OCI-LY7 (cell line): ENCODE results near the gene ANTKMT.

Source experiments
- EZH2phosphoT487 ChIP-seq: fragments of 200-600 bp; sonication (generic); IDR thresholded peaks from 2 replicates; pipeline ENCODE4 v1.6.1; 2018; ENCODE audit warnings: low read depth, borderline replicate concordance, mild to moderate bottlenecking, mixed run types, antibody characterized with exemption, low read length, moderate library complexity, mixed read lengths
- TF ChIP-seq, protein P1 (sequence below): fragments of 200-600 bp; sonication (generic); conservative IDR thresholded peaks from 2 replicates; pipeline ENCODE4 v1.5.1; 2014; ENCODE audit warnings: mild to moderate bottlenecking, antibody characterized with exemption, low read length, moderate library complexity, mixed read lengths

DNA sequence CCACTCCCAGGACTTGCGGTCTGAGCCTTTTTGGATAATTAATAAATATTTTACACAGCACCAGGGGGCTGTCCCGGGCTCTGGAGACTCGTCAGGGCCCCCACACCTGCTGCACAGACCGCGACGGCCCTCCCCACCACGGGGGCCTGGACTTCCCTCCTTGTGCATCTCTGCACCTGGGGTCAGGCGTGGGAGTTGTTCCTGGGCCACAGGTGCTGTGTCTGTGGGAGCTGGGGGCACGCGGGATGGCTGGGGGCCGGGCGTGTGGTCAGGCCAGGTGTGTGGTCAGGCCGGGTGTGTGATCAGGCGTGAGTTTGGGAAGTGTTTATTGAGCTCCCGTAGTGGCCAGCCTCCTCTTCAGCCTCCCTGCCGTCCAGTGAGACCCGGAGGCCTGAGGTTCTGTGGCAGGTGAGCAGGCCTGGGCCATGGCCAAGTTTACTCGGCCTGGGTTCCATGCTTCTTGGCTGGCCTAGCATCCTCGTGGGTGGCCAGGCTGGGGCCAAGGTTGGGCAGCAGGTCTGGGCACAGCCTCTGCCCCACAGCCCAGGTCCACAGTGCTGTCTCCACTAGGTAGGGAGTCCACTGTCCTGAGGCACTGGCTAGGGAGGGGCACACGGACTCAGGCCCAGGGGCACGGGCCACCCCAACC, 42.6 kb upstream of the ANTKMT start:
- TF ChIP-seq, protein P1, sequence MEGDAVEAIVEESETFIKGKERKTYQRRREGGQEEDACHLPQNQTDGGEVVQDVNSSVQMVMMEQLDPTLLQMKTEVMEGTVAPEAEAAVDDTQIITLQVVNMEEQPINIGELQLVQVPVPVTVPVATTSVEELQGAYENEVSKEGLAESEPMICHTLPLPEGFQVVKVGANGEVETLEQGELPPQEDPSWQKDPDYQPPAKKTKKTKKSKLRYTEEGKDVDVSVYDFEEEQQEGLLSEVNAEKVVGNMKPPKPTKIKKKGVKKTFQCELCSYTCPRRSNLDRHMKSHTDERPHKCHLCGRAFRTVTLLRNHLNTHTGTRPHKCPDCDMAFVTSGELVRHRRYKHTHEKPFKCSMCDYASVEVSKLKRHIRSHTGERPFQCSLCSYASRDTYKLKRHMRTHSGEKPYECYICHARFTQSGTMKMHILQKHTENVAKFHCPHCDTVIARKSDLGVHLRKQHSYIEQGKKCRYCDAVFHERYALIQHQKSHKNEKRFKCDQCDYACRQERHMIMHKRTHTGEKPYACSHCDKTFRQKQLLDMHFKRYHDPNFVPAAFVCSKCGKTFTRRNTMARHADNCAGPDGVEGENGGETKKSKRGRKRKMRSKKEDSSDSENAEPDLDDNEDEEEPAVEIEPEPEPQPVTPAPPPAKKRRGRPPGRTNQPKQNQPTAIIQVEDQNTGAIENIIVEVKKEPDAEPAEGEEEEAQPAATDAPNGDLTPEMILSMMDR, result no peak
- no peak for TF ChIP-seq EZH2phosphoT487
